Measurements from ENCODE around the gene ZCCHC24.
A peak's percentile ranks its signal among the peaks of the same experiment; 100 is the strongest.

ZCCHC24 gene

GRCh38 chr10:79445977-79446757 is 743 bp upstream of the ZCCHC24 start:
- no peak for DNase-seq (ENCODE audit: low read depth)

GRCh38 chr10:79444199-79445119 is 965 bp downstream of the ZCCHC24 start:
- peak; percentile 22 for DNase-seq (ENCODE audit: low read depth)

GRCh38 chr10:79443338-79444198 is 1.9 kb downstream of the ZCCHC24 start:
- no peak for DNase-seq (ENCODE audit: low read depth)

GRCh38 chr10:79442171-79443040 is 3.0 kb downstream of the ZCCHC24 start:
- no peak for DNase-seq (ENCODE audit: low read depth)

- DNase-seq (ENCODE audit: low read depth), result no peak
These were observed 4.0 kb downstream of the ZCCHC24 start for GRCh38 chr10:79441433-79441832.

GRCh38 chr10:79440281-79440680 is 5.1 kb downstream of the ZCCHC24 start:
- no peak for DNase-seq (ENCODE audit: low read depth)

GRCh38 chr10:79438699-79439085 is 6.7 kb downstream of the ZCCHC24 start:
- no peak for DNase-seq (ENCODE audit: low read depth)

GRCh38 chr10:79438021-79438698 is 7.3 kb downstream of the ZCCHC24 start:
- DNase-seq (ENCODE audit: low read depth), result no peak

GRCh38 chr10:79437111-79437814 is 8.2 kb downstream of the ZCCHC24 start:
- no peak for DNase-seq (ENCODE audit: low read depth)

GRCh38 chr10:79436850-79437103 is 8.6 kb downstream of the ZCCHC24 start:
- DNase-seq (ENCODE audit: low read depth), result no peak

- DNase-seq (ENCODE audit: low read depth), result no peak
These were observed 9.2 kb downstream of the ZCCHC24 start for GRCh38 chr10:79436066-79436849.

- no peak for DNase-seq (ENCODE audit: low read depth)
These were observed 10.0 kb downstream of the ZCCHC24 start for GRCh38 chr10:79435271-79436065.

GRCh38 chr10:79434821-79435251 is 10.6 kb downstream of the ZCCHC24 start:
- DNase-seq (ENCODE audit: low read depth), result no peak

- DNase-seq (ENCODE audit: low read depth), result no peak
These were observed 11.2 kb downstream of the ZCCHC24 start for GRCh38 chr10:79434223-79434687.

- no peak for DNase-seq (ENCODE audit: low read depth)
These were observed 11.9 kb downstream of the ZCCHC24 start for GRCh38 chr10:79433324-79434222.

GRCh38 chr10:79431891-79432831 is 13.3 kb downstream of the ZCCHC24 start:
- no peak for DNase-seq (ENCODE audit: low read depth)

Measured in activated gamma-delta T cell treated with anti-CD3 and anti-CD28 coated beads, Interleukin-2, amount 50 U/mL, for 16 hours (primary cell).